OCI-LY3 (cell line): ENCODE results near the gene SND1.
"Not testable (repeated sequence)": the region's sequence is repeated elsewhere in the genome, so short reads cannot be mapped to it uniquely, and the experiment has no call there.

Experiments used
- H2AFZ ChIP-seq: fragments of 200-600, 300-600 bp; shearing (Covaris generic); 2 replicates; pipeline ENCODE4 v1.6.0; 2014; ENCODE audit warnings: antibody characterized with exemption, low read depth, low read length
- H3K27ac ChIP-seq: fragments of 200-600, 300-600 bp; sonication (generic); 2 replicates; pipeline ENCODE4 v1.5.1; 2014; ENCODE audit warnings: mild to moderate bottlenecking, low read length, moderate library complexity, mixed read lengths
- H3K27me3 ChIP-seq: fragments of 200-600, 300-600 bp; sonication (generic); 2 replicates; pipeline ENCODE4 v1.6.1; 2014; ENCODE audit warnings: low read depth, low read length, mixed read lengths
- H3K36me3 ChIP-seq: fragments of 200-600, 300-600 bp; sonication (generic); replicated peaks from 2 replicates; pipeline ENCODE3; 2014; ENCODE audit warnings: low read depth, low read length, mixed read lengths
- H3K4me1 ChIP-seq: fragments of 300-600, 200-600 bp; sonication (generic); 2 replicates; pipeline ENCODE4 v1.6.1; 2014; ENCODE audit warnings: low read length, mixed read lengths
- H3K4me2 ChIP-seq: fragments of 200-600, 300-600 bp; sonication (generic); 2 replicates; pipeline ENCODE4 v1.6.1; 2014; ENCODE audit warnings: low read length, mixed read lengths
- H3K4me3 ChIP-seq: fragments of 300-600, 200-600 bp; sonication (generic); 2 replicates; pipeline ENCODE4 v1.5.1; 2014; ENCODE audit warnings: antibody characterized with exemption, mild to moderate bottlenecking, low read length, moderate library complexity
- H3K79me2 ChIP-seq: fragments of 300-600, 200-600 bp; shearing (Covaris generic); 2 replicates; pipeline ENCODE4 v1.6.1; 2014; ENCODE audit warnings: mild to moderate bottlenecking, low read length, mixed read lengths
- H3K9ac ChIP-seq: fragments of 300-600, 200-600 bp; shearing (Covaris generic); 2 replicates; pipeline ENCODE4 v1.6.0; 2014; ENCODE audit warnings: mild to moderate bottlenecking, low read length, moderate library complexity
- H3K9me3 ChIP-seq: fragments of 200-600, 300-600 bp; shearing (Covaris generic); 2 replicates; pipeline ENCODE4 v1.6.1; 2014; ENCODE audit warnings: low read length, mixed read lengths; ENCODE audit not compliant: insufficient read depth
- H4K20me1 ChIP-seq: fragments of 200-600, 300-600 bp; sonication (generic); 2 replicates; pipeline ENCODE4 v1.6.1; 2016; ENCODE audit warnings: low read length, mixed read lengths; ENCODE audit not compliant: insufficient read depth
- EZH2phosphoT487 ChIP-seq: fragments of 200-600 bp; shearing (Covaris generic); IDR thresholded peaks from 2 replicates; pipeline ENCODE4 v1.6.1; 2018; ENCODE audit warnings: antibody characterized with exemption, mixed run types, low read depth
- TF ChIP-seq, protein P1 (sequence below): fragments of 200-600, 300-600 bp; sonication (generic); IDR thresholded peaks from 2 replicates; pipeline ENCODE4 v1.5.1; 2014; ENCODE audit warnings: antibody characterized with exemption, low read length, low read depth

The SND1 gene

DNA sequence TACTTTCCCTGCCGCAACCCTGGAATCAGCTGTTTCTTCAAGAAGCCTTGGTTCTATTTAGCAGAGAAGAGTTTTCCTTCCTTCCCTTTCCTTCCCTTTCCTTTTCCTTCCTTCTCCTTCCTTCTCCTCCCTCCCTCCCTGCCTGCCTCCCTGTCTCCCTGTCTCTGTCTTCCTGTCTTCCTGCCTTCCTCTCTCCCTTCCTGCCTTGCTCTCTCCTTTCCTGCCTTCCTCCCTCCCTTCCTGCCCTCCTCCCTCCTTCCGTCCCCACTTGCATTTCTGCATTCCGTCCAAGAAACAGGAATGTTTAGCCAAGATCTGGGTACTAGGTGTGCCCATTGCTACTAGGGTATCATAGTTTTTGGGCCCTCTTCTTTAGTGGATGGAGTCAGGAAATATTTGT is 21.9 kb downstream of the SND1 start:
- Histone ChIP-seq H3K27me3 (no peaks in the 10 kb centered on the region), H3K4me2 (no peak overlapping the region), H3K4me3 (no peak overlapping the region), H4K20me1 (peaks cover 86% of the 10 kb centered on the region), H3K4me1 (peaks cover 17% of the 10 kb centered on the region), H3K36me3 (peaks cover 48% of the 10 kb centered on the region), H3K9me3 (no peaks in the 10 kb centered on the region), H2AFZ (no peak overlapping the region), H3K9ac (no peak overlapping the region), H3K27ac (no peak overlapping the region), H3K79me2 (peaks cover 99% of the 10 kb centered on the region)
- TF ChIP-seq EZH2phosphoT487, result no peak
- TF ChIP-seq, protein P1, sequence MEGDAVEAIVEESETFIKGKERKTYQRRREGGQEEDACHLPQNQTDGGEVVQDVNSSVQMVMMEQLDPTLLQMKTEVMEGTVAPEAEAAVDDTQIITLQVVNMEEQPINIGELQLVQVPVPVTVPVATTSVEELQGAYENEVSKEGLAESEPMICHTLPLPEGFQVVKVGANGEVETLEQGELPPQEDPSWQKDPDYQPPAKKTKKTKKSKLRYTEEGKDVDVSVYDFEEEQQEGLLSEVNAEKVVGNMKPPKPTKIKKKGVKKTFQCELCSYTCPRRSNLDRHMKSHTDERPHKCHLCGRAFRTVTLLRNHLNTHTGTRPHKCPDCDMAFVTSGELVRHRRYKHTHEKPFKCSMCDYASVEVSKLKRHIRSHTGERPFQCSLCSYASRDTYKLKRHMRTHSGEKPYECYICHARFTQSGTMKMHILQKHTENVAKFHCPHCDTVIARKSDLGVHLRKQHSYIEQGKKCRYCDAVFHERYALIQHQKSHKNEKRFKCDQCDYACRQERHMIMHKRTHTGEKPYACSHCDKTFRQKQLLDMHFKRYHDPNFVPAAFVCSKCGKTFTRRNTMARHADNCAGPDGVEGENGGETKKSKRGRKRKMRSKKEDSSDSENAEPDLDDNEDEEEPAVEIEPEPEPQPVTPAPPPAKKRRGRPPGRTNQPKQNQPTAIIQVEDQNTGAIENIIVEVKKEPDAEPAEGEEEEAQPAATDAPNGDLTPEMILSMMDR, result no peak

DNA sequence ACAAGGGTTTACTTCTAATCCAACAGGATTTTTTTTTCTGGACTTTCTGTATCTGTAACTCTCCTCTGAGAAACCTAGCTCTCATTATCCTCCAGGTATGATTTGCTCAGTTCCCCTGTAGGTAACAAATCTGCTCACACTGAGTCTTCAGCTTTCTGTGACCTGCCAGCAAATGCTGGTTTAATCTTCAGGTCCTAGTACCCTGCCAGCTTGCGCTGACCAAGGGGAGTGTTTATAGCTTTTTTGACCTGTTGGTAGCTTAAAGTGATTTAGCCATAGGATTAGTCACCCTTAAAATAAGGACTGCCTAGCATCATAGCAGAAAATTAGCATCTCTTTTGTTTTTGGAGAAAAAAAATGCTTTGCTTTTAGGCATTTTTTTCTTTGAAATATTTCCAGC is 22.4 kb downstream of the SND1 start:
- TF ChIP-seq, protein P1, result no peak
- TF ChIP-seq EZH2phosphoT487, result no peak

DNA sequence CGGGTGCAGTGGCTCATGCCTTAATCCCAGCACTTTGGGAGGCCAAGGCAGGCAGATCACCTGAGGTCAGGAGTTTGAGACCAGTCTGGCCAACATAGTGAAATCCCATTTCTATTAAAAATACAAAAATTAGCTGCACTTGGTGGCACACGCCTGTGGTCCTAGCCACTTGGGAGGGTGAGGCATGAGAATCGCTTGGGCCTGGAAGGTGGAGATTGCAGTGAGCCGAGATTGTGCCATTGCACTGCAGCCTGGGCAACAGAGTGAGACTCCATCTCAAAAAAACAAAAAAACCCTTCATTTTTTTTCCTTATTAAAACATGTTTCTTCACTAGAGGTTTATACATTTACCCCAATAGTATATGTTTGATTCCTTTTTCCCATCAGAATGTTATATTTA is 22.9 kb downstream of the SND1 start:
- H2AFZ ChIP-seq, result not testable (repeated sequence)

More for the DNA sequence above, 22.4 kb downstream of the SND1 start:
- Histone ChIP-seq H4K20me1 (peaks cover 86% of the 10 kb centered on the region), H3K4me2 (no peak overlapping the region), H3K79me2 (peaks cover 99% of the 10 kb centered on the region), H3K9ac (no peak overlapping the region), H3K27ac (no peak overlapping the region), H3K4me1 (peaks cover 22% of the 10 kb centered on the region), H3K4me3 (no peak overlapping the region), H2AFZ (no peak overlapping the region), H3K27me3 (no peaks in the 10 kb centered on the region), H3K36me3 (peaks cover 47% of the 10 kb centered on the region), H3K9me3 (no peaks in the 10 kb centered on the region)

DNA sequence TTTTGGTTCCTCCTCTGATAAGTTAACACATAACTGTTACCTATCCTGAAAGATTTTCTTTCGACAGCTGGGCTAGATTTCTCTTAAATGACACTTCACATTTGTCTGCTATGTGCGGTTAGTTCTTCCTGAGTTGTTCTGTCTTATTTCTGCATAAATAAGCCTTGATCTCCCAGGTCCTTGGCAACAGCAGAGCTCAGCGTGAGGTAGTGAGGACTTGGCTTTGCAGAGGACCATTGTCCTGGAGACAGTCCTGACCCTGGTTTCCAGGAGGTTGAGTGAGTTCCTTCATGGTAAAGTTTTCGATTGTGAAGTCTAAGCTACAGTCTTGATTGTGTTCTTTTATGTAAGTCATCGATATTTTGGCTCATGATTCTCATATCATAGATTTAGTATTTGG is 23.7 kb downstream of the SND1 start:
- Histone ChIP-seq H3K9ac (no peak overlapping the region), H3K4me1 (peaks cover 23% of the 10 kb centered on the region), H2AFZ (no peak overlapping the region), H3K27ac (no peak overlapping the region), H3K9me3 (no peaks in the 10 kb centered on the region), H3K4me2 (no peak overlapping the region), H3K79me2 (peaks cover 99% of the 10 kb centered on the region), H3K4me3 (no peak overlapping the region), H3K36me3 (peaks cover 48% of the 10 kb centered on the region), H4K20me1 (peaks cover 92% of the 10 kb centered on the region), H3K27me3 (no peaks in the 10 kb centered on the region)
- TF ChIP-seq, protein P1, result no peak
- TF ChIP-seq EZH2phosphoT487, result no peak

More for the DNA sequence above, 22.9 kb downstream of the SND1 start:
- peaks cover 99% of the 10 kb centered on the region for H3K79me2 ChIP-seq
- H3K4me2 ChIP-seq, H3K27me3 ChIP-seq, H3K9ac ChIP-seq, H3K4me3 ChIP-seq, H3K27ac ChIP-seq, H3K9me3 ChIP-seq: not testable (repeated sequence)
- H3K36me3 ChIP-seq, result peaks cover 48% of the 10 kb centered on the region
- peaks cover 87% of the 10 kb centered on the region for H4K20me1 ChIP-seq
- peaks cover 23% of the 10 kb centered on the region for H3K4me1 ChIP-seq
